Posterior cingulate gyrus (tissue), 11 donors: ENCODE measurements around the gene UQCRH.

Source experiments
- DNase-seq, 10 donors: peaks; one replicate each; pipeline versions ENCODE4 v3.0.0 to v3.0.0-alpha.2; 2020 to 2021; ENCODE audit warnings: mixed read lengths in 3 of 10
- intact Hi-C: fragments of 100-400 bp; cut with DNase I; formaldehyde crosslinking; loops from one replicate; pipeline ENCODE4 v1.15.1; 2023

Gene UQCRH

DNA sequence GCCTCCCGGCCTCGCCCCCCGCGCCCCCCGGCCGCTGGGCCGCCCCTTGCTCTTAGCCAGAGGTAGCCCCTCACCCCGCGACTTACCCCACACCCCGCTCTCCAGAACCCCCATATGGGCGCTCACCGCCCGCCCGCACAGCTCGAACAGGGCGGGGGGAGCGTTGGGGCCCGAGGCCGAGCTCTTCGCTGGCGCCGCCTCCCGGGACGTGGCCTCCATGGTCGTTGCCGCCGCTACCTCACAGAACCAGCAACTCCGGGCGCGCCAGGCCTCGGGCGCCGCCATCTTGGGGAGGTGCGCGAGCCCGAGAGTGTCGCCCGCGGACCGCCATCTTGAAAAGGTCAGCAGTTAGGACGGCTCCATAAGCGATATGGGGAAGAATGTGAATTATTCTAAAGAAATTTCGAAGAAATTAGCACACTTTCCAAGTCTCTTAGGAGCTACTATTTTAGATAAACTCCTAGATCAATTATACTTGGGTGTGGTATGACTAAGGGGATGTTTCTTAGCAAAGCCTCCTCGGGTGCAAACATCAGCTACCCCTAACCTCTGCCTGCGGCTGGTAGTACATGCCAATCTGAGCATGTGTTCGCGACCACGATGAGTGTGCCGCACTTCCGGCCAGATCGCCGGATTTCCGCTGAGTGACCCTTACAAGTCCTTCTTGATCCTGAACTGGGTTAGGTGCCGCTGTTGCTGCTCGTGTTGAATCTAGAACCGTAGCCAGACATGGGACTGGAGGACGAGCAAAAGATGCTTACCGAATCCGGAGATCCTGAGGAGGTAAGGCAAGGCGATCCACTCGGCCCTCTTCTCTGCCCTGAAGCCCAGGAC lies at the start of gene UQCRH, which contains the start of gene LRRC41:
Gene UQCRH, plus strand, starts transcription at position 661 of the 834 bp plus-strand sequence. Its CDS starts 69 bp downstream, at position 730.
Gene LRRC41, minus strand, starts transcription at position 579 of the 834 bp plus-strand sequence. Its CDS starts 294 bp downstream, at position 285.
- intact Hi-C loops = loop anchor here (2.0 kb wide), 2 partner anchors 38 to 56 kb away; partner anchors contain the start of genes NSUN4 and RAD54L
- DNase-seq = peak; percentile 92 to 99 (median 96)

DNA sequence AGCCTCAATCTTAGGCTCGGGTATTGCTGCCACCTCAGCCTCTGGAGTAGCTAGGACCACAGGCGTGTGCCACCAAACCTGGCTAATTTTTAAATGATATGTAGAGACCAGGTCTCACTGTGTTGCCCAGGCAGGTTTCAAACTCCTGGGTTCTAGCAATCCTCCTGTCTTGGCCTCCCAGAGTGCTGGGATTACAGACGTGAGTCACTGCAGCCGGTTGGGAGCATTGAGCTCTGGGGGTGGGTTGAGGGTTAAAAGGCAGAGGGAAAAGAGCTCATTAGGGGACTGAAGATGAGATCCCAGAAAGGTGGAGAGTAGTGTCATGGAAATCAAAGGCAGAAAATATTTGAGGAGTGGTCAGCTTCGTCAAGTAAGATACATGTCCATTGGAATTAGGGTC lies 48.8 kb upstream of the UQCRH start:
- no peak for DNase-seq
- intact Hi-C loops = no loop called here

DNA sequence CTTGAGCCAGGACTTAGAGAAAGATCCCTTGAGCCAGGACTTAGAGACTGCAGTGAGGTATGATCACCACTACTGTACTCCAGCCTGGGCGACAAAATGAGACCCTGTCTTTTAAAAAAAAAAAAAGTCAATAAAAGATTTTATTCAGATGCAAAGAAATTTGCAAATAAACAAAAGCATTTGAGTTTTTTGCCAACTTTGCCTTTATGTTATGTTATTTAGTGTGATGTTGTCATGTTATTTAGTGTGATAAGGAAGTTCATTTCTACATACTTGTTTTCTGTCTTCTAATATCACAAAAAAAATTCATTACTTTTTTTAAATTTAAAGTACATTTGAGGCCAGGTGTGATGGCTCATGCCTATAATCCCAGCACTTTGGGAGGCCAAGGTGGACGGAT lies 47.0 kb upstream of the UQCRH start:
- intact Hi-C loops = no loop called here
- DNase-seq = no peak

DNA sequence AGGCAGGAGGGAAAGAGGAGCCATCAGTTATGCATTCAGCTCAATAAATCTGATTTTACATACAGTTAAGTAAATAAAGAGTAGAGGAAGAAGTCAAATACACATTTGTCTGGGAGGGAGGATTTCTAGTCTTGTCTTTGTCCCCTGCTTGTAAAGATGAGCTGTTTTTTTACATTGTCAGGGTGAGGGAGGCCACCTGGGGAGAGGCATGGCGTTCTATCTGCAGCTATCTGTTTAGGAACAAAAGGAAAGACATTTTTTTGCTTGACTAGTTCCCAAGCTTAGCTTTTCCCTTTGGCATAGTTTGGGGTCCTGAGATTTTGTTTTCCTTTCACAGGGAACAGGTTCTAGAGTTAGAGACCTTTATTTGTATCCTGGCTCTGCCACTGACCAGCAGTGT lies 41.0 kb upstream of the UQCRH start:
- intact Hi-C loops = no loop called here

DNA sequence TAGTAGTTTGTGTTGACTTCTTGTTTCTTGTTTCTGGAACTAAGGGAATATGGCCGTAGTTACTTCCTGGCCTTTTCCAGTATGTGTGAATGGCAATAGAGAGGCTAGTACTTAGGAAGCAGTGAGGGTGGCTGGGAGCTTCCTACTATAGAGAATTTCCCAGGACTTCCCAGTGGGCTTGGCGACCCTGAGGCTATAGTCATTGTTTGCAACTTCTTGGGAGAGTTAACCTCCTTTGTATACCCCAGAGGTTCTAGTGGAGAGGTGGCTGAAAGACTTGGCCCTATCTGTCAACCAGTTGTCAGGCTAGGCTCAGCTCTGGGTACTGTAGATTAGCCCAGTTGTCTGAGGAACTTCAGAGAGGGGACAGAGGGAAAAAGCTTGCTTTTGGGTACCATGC lies 40.4 kb upstream of the UQCRH start:
- DNase-seq = no peak
- intact Hi-C loops = no loop called here

More for the DNA sequence above, 41.0 kb upstream of the UQCRH start:
- DNase-seq = no peak

DNA sequence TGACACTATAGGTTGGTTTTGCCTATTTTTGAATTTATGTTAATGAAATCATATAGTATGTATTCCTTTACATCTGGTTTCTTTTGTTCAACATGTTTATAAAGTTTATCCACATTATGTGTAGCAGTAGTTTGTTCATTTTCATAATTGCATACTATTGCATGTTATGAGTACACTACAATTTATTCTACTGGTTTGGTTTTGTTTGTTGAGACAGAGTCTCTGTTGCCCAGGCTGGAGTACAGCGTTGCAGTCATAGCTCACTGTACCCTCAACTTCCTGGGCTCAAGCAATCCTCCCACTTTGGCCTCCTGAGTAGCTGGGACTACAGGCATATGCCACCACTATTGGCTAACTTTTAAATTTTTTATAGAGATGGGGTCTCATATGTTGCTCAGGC lies 34.9 kb upstream of the UQCRH start:
- no peak for DNase-seq
- intact Hi-C loops = no loop called here

DNA sequence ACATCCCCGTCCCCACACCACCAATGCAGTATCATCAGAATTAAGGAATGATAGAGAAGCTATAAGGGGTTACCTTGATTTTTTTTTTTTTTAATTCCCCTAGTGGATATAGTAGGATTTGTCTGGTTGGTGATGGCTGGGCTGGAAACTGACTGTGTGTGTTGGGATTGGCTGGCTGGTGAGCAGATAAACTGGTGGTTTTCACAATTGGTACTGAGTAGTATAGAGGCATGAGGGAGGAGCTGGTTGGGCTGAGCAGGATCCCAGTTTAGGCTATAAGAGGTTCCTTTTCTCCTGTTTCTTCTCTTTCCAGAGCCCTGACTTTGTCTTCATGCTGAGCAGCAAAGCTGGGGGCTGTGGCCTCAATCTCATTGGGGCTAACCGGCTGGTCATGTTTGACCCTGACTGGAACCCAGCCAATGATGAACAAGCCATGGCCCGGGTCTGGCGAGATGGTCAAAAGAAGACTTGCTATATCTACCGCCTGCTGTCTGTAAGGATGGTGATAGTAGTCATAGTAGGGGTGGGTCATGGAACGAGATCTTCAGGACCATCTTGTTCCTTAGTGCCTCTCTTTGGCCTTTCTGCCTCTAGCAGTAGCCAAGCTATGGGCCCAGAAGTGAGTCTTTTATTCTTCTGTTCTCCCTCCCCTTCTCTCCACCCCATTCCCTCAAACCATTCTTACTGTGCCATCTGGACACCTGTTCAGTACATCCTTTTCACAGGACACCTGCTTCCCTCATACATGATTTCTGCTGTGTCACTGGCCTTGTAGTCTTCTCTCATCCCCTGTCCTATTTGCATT lies 29.1 kb upstream of the UQCRH start:
- intact Hi-C loops = no loop called here
- no peak for DNase-seq

DNA sequence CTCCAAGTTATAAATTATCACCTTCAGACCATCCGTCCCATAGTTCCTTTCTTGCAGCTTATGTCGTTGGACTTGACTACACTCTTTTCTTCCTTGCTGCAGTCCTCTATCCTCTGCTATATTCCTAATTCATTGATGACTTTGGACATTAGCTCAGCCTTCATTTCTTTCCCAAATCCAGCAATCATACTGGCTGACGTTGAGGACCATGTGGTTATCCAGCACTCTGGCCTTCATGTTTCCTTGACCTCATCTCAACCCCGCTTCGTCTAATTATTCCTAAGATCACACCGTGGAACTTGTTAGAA lies 28.5 kb upstream of the UQCRH start:
- DNase-seq = no peak

DNA sequence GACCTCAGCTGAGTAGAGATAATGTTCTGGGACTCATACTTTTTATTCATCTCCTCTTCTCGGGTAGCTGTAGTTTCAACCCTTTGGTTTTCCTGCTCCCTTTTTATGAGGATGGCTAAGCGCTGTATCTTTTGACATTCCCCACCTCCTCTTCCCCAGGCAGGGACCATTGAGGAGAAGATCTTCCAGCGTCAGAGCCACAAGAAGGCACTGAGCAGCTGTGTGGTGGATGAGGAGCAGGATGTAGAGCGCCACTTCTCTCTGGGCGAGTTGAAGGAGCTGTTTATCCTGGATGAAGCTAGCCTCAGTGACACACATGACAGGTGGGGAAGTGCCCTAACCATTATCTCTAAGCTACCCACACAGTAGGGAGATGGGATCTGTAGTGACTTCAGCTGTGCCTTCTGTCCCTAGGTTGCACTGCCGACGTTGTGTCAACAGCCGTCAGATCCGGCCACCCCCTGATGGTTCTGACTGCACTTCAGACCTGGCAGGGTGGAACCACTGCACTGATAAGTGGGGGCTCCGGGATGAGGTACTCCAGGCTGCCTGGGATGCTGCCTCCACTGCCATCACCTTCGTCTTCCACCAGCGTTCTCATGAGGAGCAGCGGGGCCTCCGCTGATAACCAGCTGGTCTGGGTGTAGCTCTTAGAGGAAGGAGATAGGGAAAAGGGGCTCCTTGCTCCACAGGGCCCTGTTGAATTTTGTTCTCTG lies 25.7 kb upstream of the UQCRH start:
- no peak for DNase-seq
- intact Hi-C loops = no loop called here

More for the DNA sequence above, 28.5 kb upstream of the UQCRH start:
- intact Hi-C loops = no loop called here

DNA sequence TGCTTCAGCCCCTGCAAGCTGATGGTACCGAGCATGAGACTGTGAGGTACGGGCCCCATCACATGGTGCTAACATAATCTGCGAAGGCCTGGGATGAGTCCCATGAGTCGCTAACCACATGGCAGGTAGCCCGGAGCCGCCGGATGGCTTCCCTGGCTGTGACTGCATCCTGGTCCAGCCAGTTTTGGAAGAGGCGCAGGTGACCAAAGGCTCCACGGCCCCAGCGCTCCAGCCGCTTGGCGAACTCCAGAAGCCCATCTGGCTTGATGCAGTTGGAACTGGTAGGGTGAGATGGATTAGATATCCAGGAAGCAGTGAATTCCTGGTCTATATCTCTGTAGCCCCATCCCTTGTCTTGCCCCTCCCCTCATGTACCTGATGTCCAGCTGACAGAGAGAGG lies 24.7 kb upstream of the UQCRH start:
- intact Hi-C loops = no loop called here
- peak in 2 of 10 donors; percentile 13 to 84 for DNase-seq

DNA sequence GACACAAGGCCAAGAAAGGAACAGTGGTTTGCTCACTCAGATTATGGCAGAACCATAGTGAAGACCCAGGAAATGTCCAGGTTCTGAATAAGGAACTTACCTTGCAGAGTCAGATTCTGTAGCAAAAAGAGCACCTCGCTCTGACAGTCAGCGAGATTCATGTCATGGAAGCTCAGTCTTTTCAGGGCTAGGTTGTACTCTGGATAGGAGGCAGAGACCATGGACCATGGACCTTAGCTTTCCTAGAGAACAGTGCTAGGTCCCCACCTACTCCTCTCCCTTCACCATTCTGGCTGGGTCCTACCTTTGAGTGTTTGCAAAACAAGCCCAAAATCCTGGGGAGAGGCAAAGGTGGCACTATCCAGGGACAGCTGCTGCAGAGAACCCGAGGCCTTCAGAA lies 23.4 kb upstream of the UQCRH start:
- intact Hi-C loops = no loop called here

DNA sequence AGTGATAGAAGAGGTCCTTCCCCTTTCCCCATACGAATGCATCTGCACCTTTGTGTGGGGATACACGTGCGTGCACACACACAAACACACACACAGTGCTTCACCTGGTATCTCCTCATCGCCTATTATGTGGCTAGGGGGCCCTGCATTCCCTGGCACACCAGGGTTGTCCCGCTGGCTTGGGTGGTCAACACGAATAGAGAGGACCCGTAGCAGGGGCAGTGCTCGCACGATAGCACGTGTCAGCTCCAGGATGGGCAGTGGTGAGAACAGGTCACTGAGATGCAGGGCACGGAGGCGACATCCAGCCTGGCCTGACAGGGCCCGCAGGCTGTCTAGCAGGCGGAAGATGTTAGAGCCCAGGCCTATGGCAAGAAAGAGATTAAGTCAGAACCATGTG lies 22.5 kb upstream of the UQCRH start:
- DNase-seq = no peak
- intact Hi-C loops = no loop called here

More for the DNA sequence above, 23.4 kb upstream of the UQCRH start:
- DNase-seq = no peak

DNA sequence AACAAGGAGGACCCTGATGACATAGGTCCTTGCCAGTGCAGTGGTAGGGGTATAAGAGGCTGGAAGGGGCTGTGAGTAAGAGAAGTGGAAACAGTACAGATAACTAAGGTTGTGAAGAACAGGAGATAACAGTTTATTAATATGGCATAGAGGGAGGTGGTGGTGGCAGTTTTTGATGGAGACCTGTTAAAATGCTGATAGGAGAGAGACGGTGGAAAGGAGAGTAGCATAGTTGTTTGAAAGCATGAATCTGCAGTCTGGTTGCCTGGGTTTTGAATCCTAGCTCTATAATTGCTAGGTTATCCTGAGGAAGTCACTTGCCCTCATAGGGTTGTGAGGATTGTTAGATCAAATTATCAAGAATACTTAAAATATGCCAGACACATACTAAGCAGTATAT lies 19.4 kb upstream of the UQCRH start:
- intact Hi-C loops = no loop called here
- no peak for DNase-seq

DNA sequence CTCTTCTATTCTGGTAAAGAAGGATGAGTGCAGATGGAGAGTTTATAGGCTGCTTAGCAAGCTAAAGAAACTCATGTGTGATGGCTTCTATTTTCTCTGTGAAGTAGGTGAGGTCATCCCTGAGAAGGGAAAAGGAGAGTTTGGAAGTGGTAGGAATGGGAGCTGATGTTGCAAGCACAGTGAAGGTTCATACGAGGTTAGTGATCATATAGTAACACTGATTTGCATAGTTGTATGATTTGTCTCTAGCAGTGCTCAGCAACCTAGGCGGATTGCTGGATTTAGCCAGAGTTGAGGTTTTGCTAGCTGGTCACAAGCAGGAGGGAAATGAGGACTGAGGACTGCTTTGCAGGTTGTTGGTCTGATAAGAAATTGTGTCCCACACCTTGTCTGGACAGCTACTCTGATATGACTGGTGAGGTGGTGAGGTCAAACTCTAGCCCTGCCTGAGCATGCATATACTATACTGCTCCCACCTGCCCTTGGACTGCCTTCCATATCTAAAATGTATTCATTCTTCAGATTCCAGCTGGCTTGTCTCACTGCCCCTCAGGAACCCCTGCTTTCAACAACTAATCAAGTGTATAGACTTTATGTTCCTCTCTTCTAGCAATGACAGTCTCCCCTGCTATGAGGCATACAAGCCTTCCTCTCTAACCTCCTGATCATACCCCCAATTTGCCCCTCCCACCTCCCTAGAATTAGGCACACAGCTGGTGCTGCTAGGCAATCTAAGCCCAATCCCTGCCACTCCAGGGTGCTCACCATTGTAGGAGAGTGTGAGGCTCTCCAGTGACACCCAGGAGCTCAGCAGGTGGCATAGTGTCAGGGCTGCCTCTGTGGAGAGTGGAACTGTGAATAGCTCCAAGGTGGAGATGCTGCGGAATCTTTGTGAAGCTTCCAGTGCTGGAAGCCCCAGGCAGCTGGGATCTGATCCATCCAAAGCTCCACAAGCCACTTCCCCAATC lies 18.6 kb upstream of the UQCRH start:
- no peak for DNase-seq
- intact Hi-C loops = no loop called here

DNA sequence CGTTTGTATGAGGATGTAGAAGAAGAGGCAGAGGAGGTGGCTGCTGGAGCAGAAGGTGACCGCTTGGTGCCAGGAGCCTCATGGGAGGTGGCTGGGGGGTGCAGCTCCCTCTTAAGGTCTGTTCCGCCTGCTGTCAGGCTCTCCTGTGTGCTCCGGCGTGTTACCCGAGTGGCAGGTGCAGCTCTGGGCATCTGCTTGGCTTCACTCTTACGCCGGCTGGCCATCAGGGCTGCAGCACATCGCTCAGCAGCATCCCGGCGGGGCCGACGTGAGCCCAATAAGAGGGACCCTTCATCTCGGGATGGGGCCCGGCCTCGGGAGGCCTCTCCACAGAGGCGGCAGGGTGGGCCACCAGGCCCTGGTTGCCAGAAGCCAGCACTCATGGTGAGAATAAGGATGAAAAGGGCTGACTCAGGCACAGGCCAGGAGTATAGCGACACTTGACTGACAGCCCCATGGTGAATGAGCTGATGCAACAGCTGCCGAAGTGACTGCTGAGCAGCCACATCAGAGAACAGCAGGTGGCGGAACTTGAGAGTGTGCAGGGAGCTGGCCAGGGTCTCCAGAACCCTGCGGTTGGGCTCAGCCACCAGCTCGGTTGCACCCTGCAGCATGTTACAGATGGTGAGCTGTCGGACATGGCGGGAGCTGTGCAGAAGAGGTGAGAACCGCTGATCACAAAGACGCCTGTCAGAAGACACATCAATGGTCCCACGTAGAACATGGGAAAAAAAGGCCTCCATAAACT lies 17.6 kb upstream of the UQCRH start:
- no peak for DNase-seq
- intact Hi-C loops = no loop called here

DNA sequence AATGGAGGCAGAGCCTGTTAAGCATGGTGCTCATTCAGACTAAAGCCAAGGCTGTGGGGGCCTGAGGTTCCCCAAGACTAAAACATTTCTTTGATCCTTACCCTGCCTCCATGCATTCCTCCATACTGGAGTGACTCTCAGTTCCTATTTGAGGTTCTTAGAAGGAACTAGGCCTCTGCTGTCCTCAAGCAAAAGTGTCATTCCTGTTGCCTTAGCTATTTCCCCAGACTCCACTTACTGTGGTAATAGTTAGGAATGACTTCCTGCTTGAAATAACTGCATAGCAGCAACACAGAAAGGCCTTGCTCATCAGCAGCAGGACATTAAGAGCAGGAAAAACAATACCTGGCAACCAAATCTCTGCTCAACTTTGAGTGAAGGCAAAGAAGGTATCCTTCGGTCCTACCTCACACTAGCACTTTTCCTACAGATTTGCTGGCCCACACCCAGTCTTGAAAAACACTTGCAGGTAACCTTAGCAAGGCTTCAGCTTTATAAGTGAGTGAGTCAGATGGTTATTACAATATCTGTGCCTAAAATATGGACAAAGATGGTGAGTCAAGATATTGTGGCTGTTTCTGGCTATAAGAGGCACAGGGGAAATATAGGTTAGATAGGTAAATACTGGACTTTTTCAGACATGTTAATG lies 14.9 kb upstream of the UQCRH start:
- no peak for DNase-seq
- intact Hi-C loops = no loop called here

DNA sequence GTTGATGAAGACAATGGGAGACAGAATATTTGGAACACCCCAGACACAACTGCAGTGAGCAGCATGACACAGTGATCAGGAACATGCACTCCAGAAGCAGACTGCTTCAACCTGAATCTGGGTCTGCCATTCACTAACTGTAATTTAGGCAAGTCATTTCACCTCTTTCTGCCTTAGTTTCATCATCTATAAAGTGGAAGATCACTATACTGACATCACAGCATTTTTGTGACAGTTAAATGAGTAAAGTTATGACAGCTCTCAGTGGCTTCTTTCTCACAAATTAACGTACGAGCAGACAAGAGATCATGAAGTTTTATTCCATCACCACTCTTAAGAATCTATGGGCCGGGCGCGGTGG lies 14.4 kb upstream of the UQCRH start:
- no peak for DNase-seq
- intact Hi-C loops = no loop called here

DNA sequence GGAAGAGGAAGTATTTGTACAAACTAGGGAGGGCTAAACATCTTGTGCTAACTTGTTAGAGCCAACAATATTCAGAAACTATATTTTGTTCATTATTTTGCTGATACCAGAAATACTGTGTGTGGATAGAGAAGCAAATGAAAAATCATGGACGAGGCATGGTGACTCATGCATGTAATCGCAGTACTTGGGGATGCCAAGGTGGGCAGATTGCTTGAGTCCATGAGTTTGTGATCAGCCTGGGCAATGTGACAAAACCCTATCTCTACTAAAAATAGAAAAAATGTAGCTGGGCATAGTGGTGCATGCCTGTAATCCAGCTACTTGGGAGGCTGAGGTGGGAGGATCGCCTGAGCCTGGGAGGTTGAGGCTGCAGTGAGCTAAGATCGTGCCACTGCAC lies 13.5 kb upstream of the UQCRH start:
- DNase-seq = peak in 1 of 10 donors; percentile 49
- intact Hi-C loops = no loop called here

DNA sequence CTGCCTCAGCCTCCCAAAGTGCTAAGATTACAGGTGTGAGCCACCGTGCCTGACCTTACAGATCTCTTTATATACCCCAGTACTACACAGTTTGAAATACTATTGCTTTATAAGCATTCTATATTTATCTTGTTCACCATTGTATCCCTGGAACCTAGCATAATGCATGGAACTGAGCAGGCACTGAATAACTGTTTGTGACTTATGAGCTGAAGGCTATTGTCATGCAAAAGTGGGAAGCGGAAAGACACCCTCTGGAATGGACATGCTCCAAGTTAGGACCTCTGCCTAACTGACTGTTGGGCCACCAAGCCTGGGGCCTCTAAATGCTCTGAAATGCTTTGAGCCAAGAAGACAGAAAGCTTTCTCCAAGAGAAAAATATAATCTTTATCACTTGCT lies 8.2 kb upstream of the UQCRH start:
- DNase-seq = no peak
- intact Hi-C loops = no loop called here
